A673 (cell line): ENCODE results near the gene ADARB2. TPM values are rescaled to one million over a fixed set of nuclear protein-coding genes. Genes with fewer than 3 reads are reported as not detected.
"Not testable (repeated sequence)": the region's sequence is repeated elsewhere in the genome, so short reads cannot be mapped to it uniquely, and the experiment has no call there.

Experiments used
- BruUV-seq: library from RNA; stranded (reverse); fragments of 400-500 nt; replicated peaks from 2 replicates; lab custom pipeline; 2021; lab: Mats Ljungman, UMichigan
- CTCF ChIA-PET: fragments of 300-600 bp; sonication (Branson Sonifier 250); formaldehyde crosslinking; loops from one replicate; lab custom pipeline; 2022; ENCODE audit warnings: antibody characterized with exemption; lab: Charles Lee
- POLR2A ChIA-PET: fragments of 300-600 bp; sonication (Branson Sonifier 250); formaldehyde crosslinking; loops from one replicate; lab custom pipeline; 2022; ENCODE audit warnings: antibody characterized with exemption; ENCODE audit not compliant: low non-redundant PET; lab: Charles Lee
- DNase-seq: peaks from one replicate; pipeline ENCODE4 v3.0.0-alpha.2; 2015; ENCODE audit warnings: low spot score
- H3K27ac ChIP-seq: fragments of 200-600 bp; sonication (generic); 2 replicates; pipeline ENCODE4 v1.5.1; 2016; ENCODE audit warnings: mixed run types, low read depth, mild to moderate bottlenecking, mixed read lengths, antibody characterized with exemption, low read length; ENCODE audit not compliant: poor library complexity, severe bottlenecking
- H3K27me3 ChIP-seq: fragments of 200-600 bp; sonication (generic); replicated peaks from 2 replicates; pipeline ENCODE4 v1.6.1; 2017; ENCODE audit warnings: mixed run types, low read depth, mild to moderate bottlenecking, mixed read lengths, antibody characterized with exemption, low read length; ENCODE audit not compliant: insufficient read depth, poor library complexity
- H3K36me3 ChIP-seq: fragments of 200-600 bp; sonication (generic); 2 replicates; pipeline ENCODE4 v1.6.1; 2016; ENCODE audit warnings: mixed run types, mild to moderate bottlenecking, mixed read lengths, antibody characterized with exemption, low read length; ENCODE audit not compliant: insufficient read depth, poor library complexity, severe bottlenecking
- H3K4me1 ChIP-seq: fragments of 200-600 bp; sonication (generic); 2 replicates; pipeline ENCODE4 v1.6.1; 2017; ENCODE audit warnings: mixed run types, mild to moderate bottlenecking, mixed read lengths, antibody characterized with exemption, low read length; ENCODE audit not compliant: insufficient read depth, poor library complexity, severe bottlenecking
- H3K4me3 ChIP-seq: fragments of 200-600 bp; sonication (generic); 2 replicates; pipeline ENCODE4 v1.5.1; 2016; ENCODE audit warnings: low read depth, mixed run types, mild to moderate bottlenecking, mixed read lengths, low read length; ENCODE audit not compliant: poor library complexity, severe bottlenecking
- H3K9me3 ChIP-seq: fragments of 200-600 bp; sonication (generic); 2 replicates; pipeline ENCODE4 v1.6.1; 2016; ENCODE audit warnings: mixed run types, low read depth, mild to moderate bottlenecking, mixed read lengths, antibody characterized with exemption, low read length; ENCODE audit not compliant: poor library complexity, severe bottlenecking
- EZH2 ChIP-seq: fragments of 200-600 bp; sonication (generic); IDR thresholded peaks from 2 replicates; pipeline ENCODE4 v1.6.1; 2017; ENCODE audit warnings: borderline replicate concordance, low read depth, mild to moderate bottlenecking, mixed read lengths, antibody characterized with exemption, low read length; ENCODE audit not compliant: poor library complexity, severe bottlenecking
- intact Hi-C: fragments of 100-400 bp; cut with micrococcal nuclease; formaldehyde crosslinking; loops from one replicate; pipeline ENCODE4 v1.10.0; 2022; ENCODE audit not compliant: unreplicated experiment
- total RNA-seq: library from RNA; stranded (reverse); gene quantifications from 2 replicates; pipeline ENCODE4 v1.2.3, GENCODE V29; 2021
- TF ChIP-seq, protein P1 (sequence below): fragments of 300-800, 200-600 bp; sonication (generic); conservative IDR thresholded peaks from 2 replicates; pipeline ENCODE4 v1.5.1; 2017; ENCODE audit warnings: low read depth, mild to moderate bottlenecking, antibody characterized with exemption, low read length, moderate library complexity, mixed read lengths

The ADARB2 gene
- total RNA-seq, 1 experiment from 2014 or later: not detected

DNA sequence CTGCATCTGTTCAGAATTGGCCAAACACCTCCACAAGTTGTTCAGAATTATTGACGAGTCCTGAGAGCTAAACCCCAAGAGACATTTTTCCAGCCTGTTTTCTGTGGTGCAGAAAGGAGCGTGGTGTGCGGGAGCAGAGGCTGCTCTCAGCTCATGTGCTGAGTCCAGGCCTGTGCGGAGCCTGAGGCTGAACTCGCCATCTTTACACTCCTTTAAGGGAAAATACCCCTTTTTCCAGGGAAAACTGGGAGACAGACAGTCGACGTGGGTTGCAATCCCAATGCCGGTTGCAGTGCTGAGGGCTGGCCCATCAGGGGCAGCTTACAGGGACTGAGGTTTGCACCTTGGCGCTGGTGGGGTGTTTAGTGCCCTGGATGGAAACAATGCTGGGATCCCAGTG, 112.2 kb downstream of the ADARB2 start:
- ChIA-PET CTCF (no interaction called here), POLR2A (no interaction called here)

GRCh38 chr10:1624240-1624639, 113.1 kb downstream of the ADARB2 start:
- no peak for DNase-seq
- ChIA-PET POLR2A (no interaction called here), CTCF (no interaction called here)
- Histone ChIP-seq H3K4me1 (no peaks in the 10 kb centered on the region), H3K36me3 (no peaks in the 10 kb centered on the region), H3K4me3 (no peak overlapping the region), H3K9me3 (no peaks in the 10 kb centered on the region), H3K27ac (no peak overlapping the region), H3K27me3 (peaks cover 63% of the 10 kb centered on the region)
- intact Hi-C loops: no loop called here
- TF ChIP-seq, protein P1, sequence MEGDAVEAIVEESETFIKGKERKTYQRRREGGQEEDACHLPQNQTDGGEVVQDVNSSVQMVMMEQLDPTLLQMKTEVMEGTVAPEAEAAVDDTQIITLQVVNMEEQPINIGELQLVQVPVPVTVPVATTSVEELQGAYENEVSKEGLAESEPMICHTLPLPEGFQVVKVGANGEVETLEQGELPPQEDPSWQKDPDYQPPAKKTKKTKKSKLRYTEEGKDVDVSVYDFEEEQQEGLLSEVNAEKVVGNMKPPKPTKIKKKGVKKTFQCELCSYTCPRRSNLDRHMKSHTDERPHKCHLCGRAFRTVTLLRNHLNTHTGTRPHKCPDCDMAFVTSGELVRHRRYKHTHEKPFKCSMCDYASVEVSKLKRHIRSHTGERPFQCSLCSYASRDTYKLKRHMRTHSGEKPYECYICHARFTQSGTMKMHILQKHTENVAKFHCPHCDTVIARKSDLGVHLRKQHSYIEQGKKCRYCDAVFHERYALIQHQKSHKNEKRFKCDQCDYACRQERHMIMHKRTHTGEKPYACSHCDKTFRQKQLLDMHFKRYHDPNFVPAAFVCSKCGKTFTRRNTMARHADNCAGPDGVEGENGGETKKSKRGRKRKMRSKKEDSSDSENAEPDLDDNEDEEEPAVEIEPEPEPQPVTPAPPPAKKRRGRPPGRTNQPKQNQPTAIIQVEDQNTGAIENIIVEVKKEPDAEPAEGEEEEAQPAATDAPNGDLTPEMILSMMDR: no peak
- no peak for TF ChIP-seq EZH2
- BruUV-seq: no TSS peak

More for the DNA sequence above, 112.2 kb downstream of the ADARB2 start:
- no peak overlapping the region for H3K4me3 ChIP-seq
- H3K27ac ChIP-seq: no peak overlapping the region
- no TSS peak for BruUV-seq
- H3K9me3 ChIP-seq: no peaks in the 10 kb centered on the region
- H3K4me1 ChIP-seq: no peaks in the 10 kb centered on the region
- H3K27me3 ChIP-seq: peaks cover 57% of the 10 kb centered on the region
- DNase-seq: no peak
- intact Hi-C loops: no loop called here
- H3K36me3 ChIP-seq: no peaks in the 10 kb centered on the region
- no peak for TF ChIP-seq EZH2
- TF ChIP-seq, protein P1: no peak

DNA sequence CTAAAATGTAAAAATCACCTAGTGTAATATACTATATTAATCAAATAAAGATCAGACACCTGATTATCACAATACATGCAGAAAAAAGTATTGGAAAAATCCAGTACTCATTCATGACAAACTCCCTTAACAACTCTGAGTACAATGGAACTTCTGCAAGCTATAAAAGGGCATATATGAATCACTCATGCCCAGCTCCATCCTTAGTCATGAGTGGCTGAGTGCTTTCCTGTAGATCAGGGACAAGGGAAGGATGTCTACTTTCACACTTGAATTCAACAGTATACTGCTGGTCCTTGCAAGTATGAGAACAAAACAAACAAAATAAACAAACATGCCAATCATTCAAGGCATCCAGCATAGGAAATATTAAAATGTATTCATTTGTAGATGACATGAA, 116.5 kb downstream of the ADARB2 start:
- Histone ChIP-seq H3K9me3 (no peaks in the 10 kb centered on the region), H3K4me1 (no peaks in the 10 kb centered on the region), H3K27ac (no peak overlapping the region), H3K27me3 (peaks cover 66% of the 10 kb centered on the region), H3K4me3 (no peak overlapping the region), H3K36me3 (no peaks in the 10 kb centered on the region)
- no peak for TF ChIP-seq EZH2
- TF ChIP-seq, protein P1: no peak
- BruUV-seq: no TSS peak
- ChIA-PET POLR2A (no interaction called here), CTCF (no interaction called here)
- intact Hi-C loops: no loop called here
- DNase-seq: no peak

DNA sequence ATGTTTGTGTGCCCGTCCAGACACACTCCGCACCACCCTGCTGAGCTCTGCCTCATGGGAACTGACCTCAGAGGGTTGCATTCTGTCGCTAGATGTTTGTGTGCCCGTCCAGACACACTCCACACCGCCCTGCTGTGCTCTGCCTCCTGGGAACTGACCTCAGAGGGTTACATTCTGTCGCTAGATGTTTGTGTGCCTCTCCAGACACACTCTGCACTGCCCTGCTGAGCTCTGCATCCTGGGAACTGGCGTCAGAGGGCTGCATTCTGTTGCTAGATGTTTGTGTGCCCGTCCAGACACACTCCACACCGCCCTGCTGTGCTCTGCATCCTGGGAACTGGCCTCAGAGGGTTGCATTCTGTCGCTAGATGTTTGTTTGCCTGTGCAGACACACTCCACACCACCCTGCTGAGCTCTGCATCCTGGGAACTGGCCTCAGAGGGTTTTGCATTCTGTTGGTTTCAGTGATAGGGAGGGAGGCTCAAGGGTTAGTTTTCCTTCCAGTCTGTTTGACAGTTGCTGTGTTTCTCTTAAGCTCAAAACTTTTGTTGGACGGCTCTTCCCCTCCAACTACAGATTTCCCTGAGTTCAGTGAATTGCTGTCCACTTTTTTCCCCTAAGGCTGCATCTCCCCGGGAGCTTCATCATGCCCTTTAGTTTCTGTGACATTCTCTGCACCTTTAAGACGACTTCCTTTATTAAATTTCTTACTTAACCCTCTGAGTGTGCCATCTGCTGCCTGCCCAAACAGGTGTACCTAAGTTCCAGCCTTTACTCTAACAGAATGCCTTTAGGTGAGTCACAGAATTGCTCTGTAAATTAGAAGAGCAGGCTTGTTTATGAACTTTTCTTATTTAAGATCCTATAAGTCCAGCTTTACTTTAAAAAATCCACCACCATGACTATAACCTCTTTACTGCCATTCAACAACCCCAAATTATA, 119.7 kb downstream of the ADARB2 start:
- peaks cover 84% of the 10 kb centered on the region for H3K27me3 ChIP-seq
- BruUV-seq, H3K27ac ChIP-seq, intact Hi-C loops, H3K4me1 ChIP-seq, H3K4me3 ChIP-seq, H3K36me3 ChIP-seq, H3K9me3 ChIP-seq, DNase-seq, POLR2A ChIA-PET, CTCF ChIA-PET: not testable (repeated sequence)

DNA sequence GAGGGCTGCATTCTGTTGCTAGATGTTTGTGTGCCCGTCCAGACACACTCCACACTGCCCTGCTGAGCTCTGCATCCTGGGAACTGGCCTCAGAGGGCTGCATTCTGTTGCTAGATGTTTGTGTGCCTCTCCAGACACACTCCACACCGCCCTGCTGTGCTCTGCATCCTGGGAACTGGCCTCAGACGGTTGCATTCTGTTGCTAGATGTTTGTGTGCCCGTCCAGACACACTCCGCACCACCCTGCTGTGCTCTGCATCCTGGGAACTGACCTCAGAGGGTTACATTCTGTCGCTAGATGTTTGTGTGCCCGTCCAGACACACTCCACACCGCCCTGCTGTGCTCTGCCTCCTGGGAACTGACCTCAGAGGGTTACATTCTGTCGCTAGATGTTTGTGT, 120.6 kb downstream of the ADARB2 start:
- POLR2A ChIA-PET, H3K9me3 ChIP-seq, intact Hi-C loops, DNase-seq, H3K4me1 ChIP-seq, BruUV-seq, CTCF ChIA-PET, H3K4me3 ChIP-seq, H3K27ac ChIP-seq, H3K36me3 ChIP-seq: not testable (repeated sequence)
- H3K27me3 ChIP-seq: peaks cover 84% of the 10 kb centered on the region
